IMR-90 (cell line): ENCODE results near the gene RND3. TPM values are rescaled to one million over a fixed set of nuclear protein-coding genes. Genes with fewer than 3 reads are reported as not detected.

ENCODE experiments used
- ATAC-seq: fragments of 200-7000 bp; cut with Tn5 transposase; 2 replicates; pipeline ENCODE4 v1.9.1; 2020; ENCODE audit warnings: low read depth, mild to moderate bottlenecking, moderate library complexity
- BruUV-seq: library from RNA; stranded (reverse); fragments of 400-500 nt; replicated peaks from 2 replicates; lab custom pipeline; 2021; lab: Mats Ljungman, UMichigan
- CTCF ChIA-PET: fragments of 300-600 bp; formaldehyde crosslinking; extraction: SDS; loops from one replicate; lab custom pipeline; 2021; ENCODE audit warnings: antibody characterized with exemption; lab: Yijun Ruan, JAX
- POLR2A ChIA-PET: fragments of 300-600 bp; sonication (Branson Sonifier 250); formaldehyde crosslinking; loops from one replicate; lab custom pipeline; 2022; ENCODE audit warnings: antibody characterized with exemption; ENCODE audit not compliant: unreplicated experiment; lab: Charles Lee
- DNase-seq: peaks from one replicate; pipeline ENCODE4 v3.0.0; 2013
- H2AFZ ChIP-seq: replicated peaks from 2 replicates; pipeline ENCODE3; 2013; ENCODE audit warnings: low read length, mild to moderate bottlenecking; ENCODE audit not compliant: poor library complexity
- H2AK5ac ChIP-seq: 2 replicates; pipeline ENCODE4 v1.6.1; 2013; ENCODE audit warnings: low read depth, low read length, inconsistent platforms
- H2AK9ac ChIP-seq: replicated peaks from 2 replicates; pipeline ENCODE3; 2013; ENCODE audit warnings: mild to moderate bottlenecking, low read depth, low read length, moderate library complexity; ENCODE audit not compliant: poor library complexity
- H2BK120ac ChIP-seq: 2 replicates; pipeline ENCODE4 v1.6.1; 2013; ENCODE audit warnings: low read depth, low read length, inconsistent platforms
- H2BK15ac ChIP-seq: 3 replicates; pipeline ENCODE4 v1.6.1; 2013; ENCODE audit warnings: low read depth, low read length, inconsistent platforms
- H2BK20ac ChIP-seq: 2 replicates; pipeline ENCODE4 v1.6.1; 2013; ENCODE audit warnings: low read depth, mild to moderate bottlenecking, inconsistent platforms, low read length, moderate library complexity
- H2BK5ac ChIP-seq: 2 replicates; pipeline ENCODE4 v1.6.1; 2013; ENCODE audit warnings: mild to moderate bottlenecking, low read depth, low read length, inconsistent platforms; ENCODE audit not compliant: poor library complexity, severe bottlenecking
- H3K14ac ChIP-seq: replicated peaks from 2 replicates; pipeline ENCODE4 v1.6.1; 2013; ENCODE audit warnings: low read depth, low read length, inconsistent platforms
- H3K18ac ChIP-seq: 2 replicates; pipeline ENCODE4 v1.6.1; 2013; ENCODE audit warnings: low read depth, low read length, control low read depth
- H3K23ac ChIP-seq: 2 replicates; pipeline ENCODE4 v1.6.1; 2013; ENCODE audit warnings: low read depth, low read length, inconsistent platforms
- H3K27ac ChIP-seq: 2 replicates; pipeline ENCODE4 v1.5.1; 2013; ENCODE audit warnings: mild to moderate bottlenecking, control low read depth, low read length; ENCODE audit not compliant: insufficient read depth
- H3K27me3 ChIP-seq: 2 replicates; pipeline ENCODE4 v1.6.1; 2013; ENCODE audit warnings: low read length; ENCODE audit not compliant: control insufficient read depth, insufficient read depth
- H3K36me3 ChIP-seq: 2 replicates; pipeline ENCODE4 v1.6.1; 2013; ENCODE audit warnings: low read length, mixed read lengths; ENCODE audit not compliant: control insufficient read depth, insufficient read depth
- H3K4ac ChIP-seq: 2 replicates; pipeline ENCODE4 v1.6.1; 2013; ENCODE audit warnings: low read depth, low read length, inconsistent platforms
- H3K4me1 ChIP-seq: 2 replicates; pipeline ENCODE4 v1.6.1; 2013; ENCODE audit warnings: low read length, mixed read lengths; ENCODE audit not compliant: control insufficient read depth, insufficient read depth
- H3K4me2 ChIP-seq: 2 replicates; pipeline ENCODE4 v1.6.1; 2013; ENCODE audit warnings: low read depth, mild to moderate bottlenecking, control low read depth, low read length, moderate library complexity
- H3K4me3 ChIP-seq: 2 replicates; pipeline ENCODE4 v1.5.1; 2013; ENCODE audit warnings: low read depth, mild to moderate bottlenecking, control low read depth, low read length, moderate library complexity; ENCODE audit not compliant: insufficient read depth
- H3K56ac ChIP-seq: 2 replicates; pipeline ENCODE4 v1.6.1; 2013; ENCODE audit warnings: low read length, inconsistent platforms; ENCODE audit not compliant: insufficient read depth; ENCODE audit errors: extremely low read depth
- H3K79me1 ChIP-seq, 2 experiments: 2 replicates each; pipeline ENCODE4 v1.6.1; 2013; ENCODE audit warnings: low read length in 2 of 2, inconsistent platforms in 1 of 2, low read depth in 1 of 2
- H3K9ac ChIP-seq: 2 replicates; pipeline ENCODE4 v1.6.1; 2013; ENCODE audit warnings: low read depth, low read length, control low read depth
- H3K9me1 ChIP-seq: 2 replicates; pipeline ENCODE4 v1.6.1; 2013; ENCODE audit warnings: low read length, inconsistent platforms; ENCODE audit not compliant: insufficient read depth
- H3K9me3 ChIP-seq: 2 replicates; pipeline ENCODE4 v1.6.1; 2013; ENCODE audit warnings: low read length; ENCODE audit not compliant: control insufficient read depth, insufficient read depth
- H4K20me1 ChIP-seq: 2 replicates; pipeline ENCODE4 v1.6.1; 2013; ENCODE audit warnings: low read length, inconsistent platforms; ENCODE audit not compliant: insufficient read depth
- H4K5ac ChIP-seq: 2 replicates; pipeline ENCODE4 v1.6.1; 2013; ENCODE audit warnings: mild to moderate bottlenecking, low read depth, low read length, control low read depth
- H4K8ac ChIP-seq, 2 experiments: 2 replicates each; pipeline ENCODE4 v1.6.1; 2013; ENCODE audit warnings: low read depth in 2 of 2, low read length in 2 of 2, control low read depth in 1 of 2, inconsistent platforms in 1 of 2
- H4K91ac ChIP-seq: 2 replicates; pipeline ENCODE4 v1.6.1; 2013; ENCODE audit warnings: low read depth, low read length, inconsistent platforms; ENCODE audit not compliant: insufficient read depth
- CEBPB ChIP-seq: IDR thresholded peaks from 2 replicates; pipeline ENCODE4 v1.6.1; 2012; ENCODE audit warnings: low read depth, low read length, improper control_type of control experiment
- WGBS, 2 experiments: methylation state at CpG; one replicate each; pipeline versions ENCODE4 v1.1.5 to v1.1.7; 2013; ENCODE audit warnings: missing lambda C conversion rate in 2 of 2; ENCODE audit not compliant: insufficient read length in 1 of 2; ENCODE audit errors: extremely low coverage in 2 of 2; 5-methylcytosine and 5-hydroxymethylcytosine counted together
- dilution Hi-C: fragments of 300-500 bp; cut with HindIII; formaldehyde crosslinking; loops from one replicate; pipeline ENCODE4 v1.14.3; 2018; ENCODE audit warnings: low sequenced_read_pairs; ENCODE audit not compliant: unreplicated experiment
- in situ Hi-C: fragments of 300-500 bp; cut with MboI; formaldehyde crosslinking; loops from 3 replicates; pipeline ENCODE4 v1.14.3; 2019; ENCODE audit warnings: low sequenced_read_pairs, inconsistent platforms, mixed read lengths
- intact Hi-C: fragments of 100-400 bp; cut with micrococcal nuclease; formaldehyde crosslinking; loops from 2 replicates; pipeline ENCODE4 v1.10.0; 2022
- polyA plus RNA-seq, 3 experiments: library from polyadenylated mRNA; depleted of rRNA; stranded (reverse); fragments of >200 nt; gene quantifications; 2 replicates each; pipeline ENCODE4 v1.2.3, GENCODE V29; 2012; ENCODE audit warnings: low replicate concordance in 1 of 3
- total RNA-seq: library from RNA; depleted of rRNA; stranded (reverse); fragments of >200 nt; gene quantifications from 2 replicates; pipeline ENCODE4 v1.2.3, GENCODE V29; 2012

Gene RND3
- total and polyA plus RNA-seq, 2 of the 4 experiments (the other 2 are of a cell fraction): 111 to 449 TPM

DNA sequence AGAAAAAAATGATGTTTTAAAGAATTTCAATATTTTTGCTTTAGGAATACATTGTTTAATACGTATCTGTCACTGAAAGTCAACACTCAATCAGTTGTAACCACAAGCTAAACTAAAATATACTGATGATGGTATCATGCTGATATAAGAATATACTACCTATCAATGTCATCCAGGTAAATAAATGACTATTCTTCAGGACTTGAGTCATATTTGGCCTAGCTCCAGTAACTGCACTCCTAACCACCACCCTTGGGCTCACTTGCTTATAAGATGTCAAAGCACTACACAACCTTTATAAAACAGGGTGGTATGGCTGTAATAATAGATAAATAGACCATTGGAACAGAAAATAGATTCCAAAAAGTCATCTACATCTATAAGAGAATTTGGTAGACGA, 48.8 kb downstream of the RND3 start:
- Histone ChIP-seq H3K36me3 (no peaks in the 10 kb centered on the region), H3K18ac (no peak overlapping the region), H3K9ac (no peak overlapping the region), H3K79me1 (no peaks in the 10 kb centered on the region), H2BK120ac (no peak overlapping the region), H2AK5ac (no peak overlapping the region), H3K27me3 (no peaks in the 10 kb centered on the region), H3K56ac (no peak overlapping the region), H3K9me1 (no peaks in the 10 kb centered on the region), H3K4me3 (no peak overlapping the region), H3K14ac (no peak overlapping the region), H2BK20ac (no peak overlapping the region), H2BK5ac (no peak overlapping the region), H3K4me2 (no peak overlapping the region), H2AK9ac (no peak overlapping the region), H4K8ac (no peak overlapping the region), H3K4ac (no peak overlapping the region), H3K9me3 (no peaks in the 10 kb centered on the region), H3K27ac (no peak overlapping the region), H3K23ac (no peak overlapping the region), H2AFZ (no peak overlapping the region), H4K91ac (no peak overlapping the region), H2BK15ac (no peak overlapping the region), H4K5ac (no peak overlapping the region), H4K20me1 (no peaks in the 10 kb centered on the region), H3K4me1 (no peaks in the 10 kb centered on the region)
- CTCF ChIA-PET: no interaction called here
- dilution Hi-C loops (no loop called here), intact Hi-C loops (no loop called here), in situ Hi-C loops (no loop called here)
- no peak for DNase-seq
- POLR2A ChIA-PET: no interaction called here
- WGBS, 2 experiments: no CpG with 5 or more reads among the region's 2 CpGs
- TF ChIP-seq CEBPB: no peak
- BruUV-seq: no TSS peak
- ATAC-seq: no peak
